ENCODE data around the gene KLHL2.
"Not testable (repeated sequence)": the region's sequence is repeated elsewhere in the genome, so short reads cannot be mapped to it uniquely, and the experiment has no call there.

Gene KLHL2

GRCh38 chr4:165177725-165178666, 29.4 kb upstream of the KLHL2 start:
- DNase-seq (ENCODE audit: extremely low read depth, low read depth): no peak
- TF ChIP-seq CTCF (IDR thresholded peaks at IDR 0.05; ENCODE audit: low read depth, low read length, missing control alignments): no peak
- no peak overlapping the region for H3K4me3 ChIP-seq (replicated peaks; ENCODE audit: low read depth, low read length)

GRCh38 chr4:165184220-165184619, 23.1 kb upstream of the KLHL2 start:
- no peak overlapping the region for H3K4me3 ChIP-seq (replicated peaks; ENCODE audit: low read depth, low read length)
- no peak for TF ChIP-seq CTCF (IDR thresholded peaks at IDR 0.05; ENCODE audit: low read depth, low read length, missing control alignments)
- no peak for DNase-seq (ENCODE audit: extremely low read depth, low read depth)

GRCh38 chr4:165184998-165185397, 22.4 kb upstream of the KLHL2 start:
- H3K4me3 ChIP-seq (replicated peaks; ENCODE audit: low read depth, low read length); DNase-seq (ENCODE audit: extremely low read depth, low read depth): not testable (repeated sequence)

- no peak for TF ChIP-seq CTCF (IDR thresholded peaks at IDR 0.05; ENCODE audit: low read depth, low read length, missing control alignments)
- H3K4me3 ChIP-seq (replicated peaks; ENCODE audit: low read depth, low read length): no peak overlapping the region
Observed at GRCh38 chr4:165185448-165185847, 21.9 kb upstream of the KLHL2 start.

GRCh38 chr4:165190591-165191347, 16.6 kb upstream of the KLHL2 start:
- no peak for TF ChIP-seq CTCF (IDR thresholded peaks at IDR 0.05; ENCODE audit: low read depth, low read length, missing control alignments)
- no peak overlapping the region for H3K4me3 ChIP-seq (replicated peaks; ENCODE audit: low read depth, low read length)
- DNase-seq (ENCODE audit: extremely low read depth, low read depth): no peak

More at GRCh38 chr4:165185448-165185847, 21.9 kb upstream of the KLHL2 start:
- DNase-seq (ENCODE audit: extremely low read depth, low read depth): no peak

- no peak for TF ChIP-seq CTCF (IDR thresholded peaks at IDR 0.05; ENCODE audit: low read depth, low read length, missing control alignments)
- no peak overlapping the region for H3K4me3 ChIP-seq (replicated peaks; ENCODE audit: low read depth, low read length)
- no peak for DNase-seq (ENCODE audit: extremely low read depth, low read depth)
Observed at GRCh38 chr4:165191348-165191656, 16.1 kb upstream of the KLHL2 start.

- DNase-seq (ENCODE audit: extremely low read depth, low read depth): no peak
- H3K4me3 ChIP-seq (replicated peaks; ENCODE audit: low read depth, low read length): no peak overlapping the region
- no peak for TF ChIP-seq CTCF (IDR thresholded peaks at IDR 0.05; ENCODE audit: low read depth, low read length, missing control alignments)
Observed at GRCh38 chr4:165191814-165192499, 15.4 kb upstream of the KLHL2 start.
